Pulmonary artery endothelial cell (primary cell): ENCODE results near the gene HIVEP3. TPM values are rescaled to one million over a fixed set of nuclear protein-coding genes. Genes with fewer than 3 reads are reported as not detected.

Experiments used
- DNase-seq: peaks from one replicate; pipeline ENCODE4 v3.0.0-alpha.2; 2011; ENCODE audit warnings: low read depth, low spot score
- total RNA-seq: library from RNA; depleted of rRNA; stranded (reverse); fragments of >200 nt; gene quantifications from 2 replicates; pipeline ENCODE4 v1.2.3, GENCODE V29; 2014

The HIVEP3 gene
- total RNA-seq, 1 donor from 2014 or later: 1.1 TPM

DNA sequence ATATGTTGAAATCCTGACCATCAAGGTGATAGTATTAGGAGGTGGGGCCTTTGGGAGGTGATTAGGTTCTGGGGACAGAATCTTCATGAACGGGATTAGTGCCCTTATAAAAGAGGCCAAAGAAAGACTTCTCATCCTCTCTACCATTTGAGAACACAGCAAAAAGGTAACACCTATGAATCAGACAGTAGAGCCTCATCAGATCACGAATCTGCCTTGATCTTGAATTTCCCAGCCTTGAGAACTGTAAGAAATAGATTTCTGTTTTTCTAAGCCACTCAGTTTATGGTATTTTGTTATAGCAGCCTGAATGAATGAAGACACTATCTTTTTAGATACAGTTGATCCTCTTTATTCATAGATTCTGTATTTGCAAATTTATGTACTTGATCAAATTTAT is 227.3 kb downstream of the HIVEP3 start:
- DNase-seq: no peak

DNA sequence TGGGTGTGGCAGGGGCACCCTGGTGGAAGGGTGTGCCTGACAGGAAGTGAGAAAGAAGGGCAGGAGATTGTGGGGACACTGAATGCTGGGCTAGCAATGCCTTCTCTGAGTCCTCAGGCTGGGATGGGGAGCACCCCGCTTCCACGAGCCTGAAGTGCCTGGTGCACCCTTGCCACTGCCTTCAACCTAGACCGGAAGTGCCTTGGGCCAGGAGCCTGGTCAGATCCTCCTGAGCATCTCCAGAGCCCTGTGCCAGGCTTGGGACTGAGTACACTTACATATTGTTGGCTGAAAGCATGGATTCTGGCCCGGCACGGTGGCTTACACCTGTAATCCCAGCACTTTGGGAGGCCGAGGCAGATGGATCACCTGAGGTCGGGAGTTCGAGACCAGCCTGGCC is 228.4 kb downstream of the HIVEP3 start:
- no peak for DNase-seq

DNA sequence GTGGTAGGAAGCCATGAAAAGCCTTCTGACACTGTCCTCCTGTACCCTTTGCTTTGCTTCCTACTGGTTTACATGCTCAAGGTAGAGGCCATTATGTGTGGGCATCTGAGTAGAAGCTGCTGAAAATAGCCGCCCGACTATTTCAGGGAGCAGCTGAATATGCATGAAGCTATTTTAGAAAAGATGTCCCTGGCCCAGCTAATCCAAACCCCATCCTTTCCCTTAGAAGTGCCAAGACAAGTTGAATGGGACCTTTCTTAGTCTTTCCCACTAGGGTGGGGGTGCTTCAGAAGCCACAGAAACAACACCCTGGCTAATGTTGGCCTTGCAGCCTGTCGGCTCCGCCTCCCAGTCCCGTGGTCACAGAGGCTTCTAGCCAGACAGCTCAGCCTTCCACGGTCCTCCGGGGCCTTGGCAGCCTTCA is 229.2 kb downstream of the HIVEP3 start:
- DNase-seq: no peak

DNA sequence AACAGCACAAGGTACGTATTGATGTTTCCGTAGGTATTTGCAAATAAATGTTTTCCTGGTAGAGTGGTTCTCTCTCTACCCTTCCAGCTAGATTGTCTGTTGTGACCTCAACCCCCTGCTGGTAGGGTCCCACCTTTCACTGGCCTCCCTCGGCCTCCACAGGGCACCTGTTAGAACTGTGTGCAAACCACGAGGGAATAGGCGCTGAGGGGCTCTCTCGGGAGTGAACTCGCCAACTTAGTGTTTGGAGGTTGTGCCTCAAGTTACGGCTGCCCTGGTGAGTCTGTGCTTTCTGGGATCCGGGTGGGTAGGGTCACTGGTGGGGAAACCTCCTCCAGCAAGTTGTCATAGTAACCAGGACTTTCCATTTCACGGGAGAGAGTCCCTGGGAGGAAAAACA is 229.6 kb downstream of the HIVEP3 start:
- no peak for DNase-seq

GRCh38 chr1:41687007-41687406 is 231.7 kb downstream of the HIVEP3 start:
- no peak for DNase-seq

DNA sequence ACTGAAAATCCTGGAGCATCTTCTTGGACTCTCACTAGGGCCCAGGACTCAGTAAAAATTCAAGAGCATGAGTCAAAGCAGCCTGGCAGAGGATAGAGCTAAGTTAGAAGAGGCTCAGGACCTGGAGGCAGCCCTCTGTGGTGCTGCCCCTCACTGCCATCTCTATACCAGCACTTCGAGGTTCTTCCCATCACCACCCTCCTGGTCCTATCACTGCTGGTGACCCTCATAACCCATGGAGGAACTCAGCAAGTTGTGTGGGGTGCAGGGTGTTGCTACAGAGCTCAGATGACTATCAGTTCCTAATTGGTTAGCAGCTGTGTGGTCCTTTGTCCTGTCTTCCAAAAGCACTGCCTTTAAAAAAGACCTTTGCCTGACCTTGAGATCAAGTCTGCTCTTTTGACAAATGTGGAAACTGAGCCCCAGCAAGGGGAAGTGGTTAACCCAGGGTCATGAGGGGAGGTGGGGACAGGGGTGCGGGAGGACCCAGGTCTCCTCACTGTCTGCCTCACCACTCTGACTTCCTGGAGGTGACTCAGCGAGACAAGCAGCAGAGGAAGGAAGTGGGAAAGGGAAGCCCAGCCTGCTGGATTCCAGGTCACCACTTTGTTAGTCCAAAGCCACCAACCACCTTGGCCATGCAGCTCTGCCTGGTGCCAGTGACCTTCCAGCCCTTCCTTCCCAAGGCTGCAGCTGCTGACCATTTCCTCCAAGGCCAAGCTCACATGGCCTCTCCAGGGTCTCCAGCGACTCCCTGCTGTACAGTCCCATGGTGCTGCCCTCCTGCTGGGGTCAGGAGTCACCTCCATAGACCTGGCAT is 234.8 kb downstream of the HIVEP3 start:
- no peak for DNase-seq

DNA sequence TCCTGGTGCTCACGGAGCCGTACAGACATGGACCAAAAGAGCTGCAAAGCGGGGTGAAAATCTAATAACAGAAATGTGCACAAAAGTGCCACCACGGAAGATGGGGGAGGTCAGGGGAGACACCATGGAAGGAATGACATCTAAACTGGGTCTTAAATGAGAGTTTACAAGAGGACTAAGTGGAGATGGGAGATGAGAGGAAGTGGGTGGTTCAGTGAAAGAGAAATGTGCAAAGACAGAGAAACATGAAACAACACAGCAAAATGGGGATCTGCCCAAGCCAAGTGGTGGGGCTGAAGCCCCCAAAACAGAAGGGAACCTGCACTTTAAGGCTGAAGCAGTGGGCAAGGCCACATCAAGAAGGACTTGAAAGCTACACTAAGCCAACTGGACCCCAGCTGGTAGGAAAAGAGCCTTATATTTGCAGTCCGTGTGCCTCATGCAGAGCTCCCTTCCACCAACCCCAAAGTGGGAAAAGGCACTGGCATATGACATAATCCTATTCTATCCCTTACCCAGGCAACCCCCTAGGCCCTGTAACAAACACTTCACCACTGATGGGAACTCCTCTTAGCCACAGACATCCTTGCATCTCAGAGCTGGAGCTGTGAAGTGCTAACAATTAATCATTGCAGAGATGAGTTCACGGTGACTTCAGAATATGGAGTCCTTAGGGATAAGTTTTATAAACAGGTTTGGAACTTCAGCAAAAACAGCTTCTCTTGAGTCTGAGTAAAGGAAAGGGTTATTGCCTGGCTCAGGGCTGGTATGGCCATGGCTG is 235.7 kb downstream of the HIVEP3 start:
- DNase-seq: no peak

- DNase-seq: no peak
Measured at GRCh38 chr1:41682149-41682548, 236.6 kb downstream of the HIVEP3 start.

DNA sequence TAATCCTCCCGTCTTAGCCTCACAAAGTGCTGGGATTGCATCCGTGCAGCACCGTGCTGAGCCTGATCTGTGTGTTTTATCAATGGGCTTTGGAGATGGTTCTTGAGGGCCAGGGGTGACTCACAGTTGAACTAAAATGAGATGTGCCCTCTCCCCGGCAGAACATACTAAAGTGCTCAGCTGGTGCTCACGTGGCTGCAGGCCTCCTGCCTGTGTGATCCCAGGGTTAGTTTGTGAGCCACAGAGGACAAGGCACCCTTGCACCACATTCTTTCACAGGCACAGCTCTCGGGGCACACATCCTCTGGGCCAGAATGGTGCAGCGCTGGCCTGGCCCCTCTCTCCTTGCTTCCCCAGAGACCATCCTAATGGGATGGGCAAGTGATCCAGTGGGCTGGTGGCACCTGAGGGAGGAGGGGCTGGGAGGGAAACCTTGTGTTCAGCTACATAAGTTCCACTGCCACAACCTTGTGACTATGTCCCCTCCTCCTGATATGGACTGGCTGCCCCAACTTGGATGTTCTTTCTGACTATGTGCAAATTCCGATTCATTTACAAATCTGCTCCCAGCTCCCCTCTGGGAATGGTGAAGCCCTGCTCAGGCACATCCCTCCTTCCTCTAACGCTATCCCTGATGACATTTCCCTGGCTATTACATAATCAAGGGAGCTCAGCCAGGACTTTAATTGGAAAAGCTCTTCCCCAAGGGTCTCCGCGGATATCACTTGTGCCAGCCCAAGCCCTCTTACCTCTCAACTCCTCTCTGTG is 237.2 kb downstream of the HIVEP3 start:
- no peak for DNase-seq

DNA sequence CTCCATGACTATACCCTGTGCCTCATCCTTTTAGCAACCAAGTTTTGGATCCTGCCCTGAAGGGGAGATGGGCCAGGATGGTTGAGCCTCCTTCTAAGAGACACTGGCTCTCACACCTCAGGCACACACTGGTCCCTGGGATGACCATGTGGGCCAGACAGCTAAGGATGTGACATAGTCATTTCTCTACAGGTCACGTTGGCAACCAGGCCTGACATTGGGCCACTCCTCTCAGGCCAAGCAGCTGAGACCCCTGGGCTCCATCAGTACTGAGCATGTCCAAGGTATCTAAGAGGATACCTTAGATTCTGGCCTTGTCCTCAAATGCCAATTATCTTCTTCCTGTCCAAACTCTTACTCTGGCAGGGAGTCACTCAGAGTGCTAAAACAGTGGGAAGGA is 238.7 kb downstream of the HIVEP3 start:
- no peak for DNase-seq

DNA sequence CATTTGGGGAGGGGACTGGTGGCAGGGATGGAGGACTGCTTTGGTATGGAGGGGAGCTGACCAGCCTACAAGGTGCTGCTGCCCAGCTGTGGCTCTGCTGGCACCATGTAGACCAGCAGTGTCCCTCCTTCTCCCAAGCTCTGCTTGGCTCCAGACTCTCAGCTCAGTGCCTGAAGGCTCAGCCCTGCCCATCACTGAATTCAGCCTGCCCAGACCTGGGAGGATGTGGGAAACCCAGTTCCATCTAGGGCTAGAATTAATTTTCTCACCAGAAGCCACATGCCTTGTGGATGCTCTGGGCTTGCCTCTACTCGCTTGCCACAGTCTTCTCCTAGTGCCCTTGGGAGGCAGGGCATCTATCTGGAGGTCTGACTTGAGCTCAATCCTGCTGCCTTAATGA is 239.2 kb downstream of the HIVEP3 start:
- DNase-seq: no peak

DNA sequence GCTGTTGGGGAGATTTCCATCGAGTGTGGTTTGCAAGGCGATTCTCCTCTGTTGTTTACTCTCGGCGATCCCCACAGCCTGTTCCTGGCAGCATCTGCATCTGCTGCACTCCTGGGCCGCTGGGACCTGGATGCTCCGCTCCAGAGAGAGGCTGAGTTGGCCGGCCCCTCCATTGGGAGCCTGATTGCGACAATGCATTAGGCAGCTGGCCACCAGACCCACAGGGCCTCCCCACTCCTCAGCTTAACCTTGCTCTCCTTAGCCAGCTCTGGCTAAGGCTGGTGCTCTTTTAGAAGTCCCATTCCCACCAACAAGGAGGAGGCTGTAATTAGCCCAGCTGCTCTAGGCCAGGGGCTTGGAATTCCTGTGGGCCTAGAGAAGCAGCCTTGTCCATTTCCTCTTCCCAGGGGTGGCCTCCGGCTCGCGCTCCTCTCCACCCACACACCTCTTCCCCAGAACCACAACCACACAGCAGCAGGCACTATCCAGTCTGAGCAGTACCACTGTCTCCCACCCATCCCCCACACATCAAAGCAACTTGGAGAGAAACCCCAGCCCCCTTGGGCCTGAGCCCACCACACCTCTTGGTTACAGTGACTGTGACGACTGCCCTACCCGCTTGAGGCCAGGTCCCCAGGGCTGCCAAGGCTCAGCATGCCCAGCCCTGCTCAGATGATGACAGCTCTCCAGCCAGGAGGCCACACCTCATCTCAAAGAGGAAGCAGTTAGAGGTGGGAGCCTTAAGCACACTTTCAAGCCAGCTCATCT is 240.4 kb downstream of the HIVEP3 start:
- DNase-seq: no peak

DNA sequence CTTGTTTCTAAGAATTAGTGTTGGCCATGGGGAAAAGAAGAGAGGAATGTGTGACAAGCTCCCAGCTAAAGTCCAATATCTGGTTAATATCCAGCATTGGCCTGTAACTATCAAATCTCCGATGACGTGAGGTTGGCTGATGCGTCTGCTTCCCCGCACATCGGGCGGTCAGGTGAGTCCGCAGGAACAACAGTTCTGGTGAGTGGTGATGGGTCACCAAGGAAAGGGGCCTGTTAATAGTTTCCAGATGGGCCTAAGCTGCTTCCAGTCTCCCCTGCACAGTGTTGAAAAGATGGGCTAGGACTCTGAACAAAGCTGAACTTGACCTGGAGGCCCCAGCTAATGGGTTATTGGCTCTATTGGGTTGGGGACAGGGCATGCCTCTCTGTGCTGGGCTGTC is 241.1 kb downstream of the HIVEP3 start:
- no peak for DNase-seq

GRCh38 chr1:41675401-41675800 is 243.3 kb downstream of the HIVEP3 start:
- no peak for DNase-seq

DNA sequence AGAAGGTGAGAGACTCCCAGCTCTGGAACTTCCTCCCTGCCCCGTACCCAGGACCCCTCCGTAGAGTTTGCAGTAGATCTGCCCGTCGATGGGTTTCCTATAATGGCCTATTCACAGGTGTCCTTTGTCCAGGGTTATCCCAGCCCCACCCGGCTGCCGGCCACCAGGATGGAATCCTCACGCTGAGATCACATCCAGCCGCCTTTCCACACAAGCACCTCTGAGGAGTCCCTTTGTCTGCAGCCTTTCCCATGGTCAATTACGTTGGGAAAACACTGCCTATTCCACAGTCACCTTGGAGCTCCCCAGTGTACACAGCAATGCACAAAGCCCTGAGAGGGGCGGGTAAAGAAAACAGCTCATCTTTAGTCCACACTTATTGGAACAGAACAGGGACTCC is 244.2 kb downstream of the HIVEP3 start:
- no peak for DNase-seq

GRCh38 chr1:41673806-41674205 is 244.9 kb downstream of the HIVEP3 start:
- no peak for DNase-seq

DNA sequence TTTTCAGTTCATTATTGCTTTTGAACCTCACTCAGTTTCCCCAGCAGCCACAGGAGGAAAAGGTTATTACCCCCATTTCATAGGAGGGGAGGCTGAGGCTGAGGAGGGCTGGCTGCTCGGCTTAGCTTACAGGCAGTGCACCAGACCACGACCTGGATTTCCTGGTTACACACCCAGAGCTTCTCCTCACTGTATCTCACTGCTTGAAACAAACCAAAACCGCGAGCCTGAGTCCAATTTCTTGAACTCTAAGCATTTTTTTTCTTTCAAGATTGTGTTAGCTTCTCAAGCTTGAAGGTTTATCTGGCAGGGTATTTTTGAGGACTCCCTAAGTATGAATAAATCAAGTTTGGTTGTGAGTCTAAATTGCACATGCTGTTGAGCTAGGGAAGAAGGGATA is 245.3 kb downstream of the HIVEP3 start:
- DNase-seq: no peak

DNA sequence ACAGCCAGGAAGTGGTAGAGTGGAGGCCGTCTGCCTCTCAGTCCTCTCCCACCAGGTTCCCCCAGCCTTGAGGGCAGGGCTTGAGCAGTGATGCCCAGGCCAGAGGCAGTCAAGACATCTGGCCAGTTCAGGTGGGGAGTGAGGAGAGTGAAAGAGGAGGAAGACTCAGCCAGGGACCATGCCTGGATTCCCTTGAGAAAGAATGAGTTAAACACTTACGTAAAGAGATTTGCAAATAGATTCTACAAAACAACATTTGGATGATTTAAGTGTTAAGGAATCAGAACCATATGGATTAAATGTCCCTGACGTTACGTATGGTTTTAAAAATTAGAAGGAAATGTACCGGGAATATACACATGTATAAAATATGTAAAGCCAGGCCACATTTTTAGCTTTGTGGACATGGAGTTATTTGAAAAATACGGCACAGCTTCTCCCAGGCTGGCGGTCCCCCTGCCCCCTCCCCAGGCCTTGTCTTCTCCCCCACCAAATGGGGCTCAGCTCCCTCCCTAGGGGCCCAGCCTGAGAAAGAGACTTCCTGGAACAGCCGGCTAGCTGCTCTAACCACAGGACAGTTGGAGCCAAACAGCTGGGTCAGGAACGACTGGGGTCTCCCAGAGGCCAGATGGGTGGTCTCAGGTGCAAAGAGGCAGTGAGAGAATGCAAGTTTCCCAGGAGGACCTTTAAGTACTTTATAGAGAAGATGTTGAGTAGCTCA is 245.9 kb downstream of the HIVEP3 start:
- DNase-seq: no peak

DNA sequence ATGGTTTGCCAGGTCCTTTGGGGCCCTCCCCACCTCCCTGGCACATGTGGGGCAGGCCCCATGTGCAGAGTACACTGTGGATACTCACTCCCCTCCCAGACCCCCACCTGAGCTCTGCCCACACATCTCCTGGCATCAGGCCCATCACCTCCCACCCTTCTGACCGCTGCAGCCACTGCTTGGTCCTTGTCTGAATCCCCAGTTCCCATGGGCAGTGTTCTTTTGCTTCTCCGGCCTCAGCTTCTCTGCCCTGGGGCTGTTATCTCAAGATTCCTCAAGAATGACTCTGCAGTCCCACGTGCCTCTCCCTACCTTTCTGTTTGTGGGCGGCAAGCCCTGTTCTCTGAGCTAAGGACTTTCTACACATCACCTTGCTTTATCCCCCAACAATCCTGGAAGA is 246.5 kb downstream of the HIVEP3 start:
- DNase-seq: no peak

DNA sequence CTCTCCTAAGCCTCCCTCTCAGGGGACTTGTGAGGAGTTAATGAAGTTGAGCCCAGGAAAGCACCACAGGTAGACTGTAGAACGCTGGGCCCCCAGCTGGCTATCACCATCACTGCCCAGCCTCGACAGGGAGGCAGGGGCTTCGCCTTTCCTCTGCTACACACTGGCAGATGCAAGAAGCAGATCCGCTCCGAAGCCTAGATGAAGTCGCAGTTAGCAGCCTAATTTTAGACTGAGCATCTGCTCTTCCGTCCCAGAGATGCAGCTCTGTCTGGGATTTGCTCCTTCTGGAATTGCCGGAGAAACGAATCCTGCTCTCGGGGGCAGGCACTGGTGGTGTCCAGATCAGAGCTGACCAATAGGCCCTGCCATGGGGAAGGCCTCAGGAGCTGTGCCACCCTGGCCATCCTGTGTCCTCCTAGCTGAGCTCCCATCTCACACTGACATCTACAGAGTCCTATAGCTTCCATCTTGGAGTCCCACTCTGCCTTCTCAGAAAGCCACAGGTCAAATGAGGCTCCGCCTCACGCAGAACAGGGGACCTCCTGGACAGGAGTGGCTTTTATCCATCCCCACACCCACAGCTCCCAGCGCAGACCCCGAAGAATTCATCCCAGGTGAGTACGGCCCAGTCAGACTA is 247.5 kb downstream of the HIVEP3 start:
- no peak for DNase-seq
